HUES64 (cell line): ENCODE results near the gene STK10.

ENCODE experiments used
- H3K27ac ChIP-seq: 2 replicates; pipeline ENCODE4 v1.7.0; 2013; ENCODE audit warnings: low read depth, low read length, inconsistent platforms
- H3K27me3 ChIP-seq: 2 replicates; pipeline ENCODE4 v1.6.1; 2013; ENCODE audit warnings: mild to moderate bottlenecking, low read length; ENCODE audit not compliant: insufficient read depth
- H3K36me3 ChIP-seq: 2 replicates; pipeline ENCODE4 v1.6.1; 2013; ENCODE audit warnings: mild to moderate bottlenecking, low read length; ENCODE audit not compliant: insufficient read depth
- H3K4me1 ChIP-seq: 2 replicates; pipeline ENCODE4 v1.6.1; 2013; ENCODE audit warnings: mild to moderate bottlenecking, low read length, moderate library complexity; ENCODE audit not compliant: insufficient read depth
- H3K4me3 ChIP-seq: 2 replicates; pipeline ENCODE4 v1.5.1; 2013; ENCODE audit warnings: mild to moderate bottlenecking, low read length, moderate library complexity
- H3K9ac ChIP-seq: 2 replicates; pipeline ENCODE4 v1.6.1; 2013; ENCODE audit warnings: mild to moderate bottlenecking, low read depth, low read length
- H3K9me3 ChIP-seq: 2 replicates; pipeline ENCODE4 v1.6.1; 2013; ENCODE audit warnings: low read depth, low read length; ENCODE audit not compliant: insufficient read depth
- WGBS: fragments of 150-250, 120-280 bp; methylation state at CpG from one replicate; pipeline ENCODE4 v1.1.7; 2013; ENCODE audit warnings: missing lambda C conversion rate; 5-methylcytosine and 5-hydroxymethylcytosine counted together

Gene STK10

GRCh38 chr5:172079876-172080275 is 108.1 kb downstream of the STK10 start:
- Histone ChIP-seq H3K9me3 (no peaks in the 10 kb centered on the region), H3K9ac (no peak overlapping the region), H3K4me1 (peaks cover 6% of the 10 kb centered on the region; the same call in 1 of the 2 replicates), H3K4me3 (no peak overlapping the region), H3K27me3 (no peaks in the 10 kb centered on the region), H3K36me3 (peaks cover 10% of the 10 kb centered on the region), H3K27ac (no peak overlapping the region)
- 93% methylated on average over 4 of the region's 4 CpGs for WGBS

GRCh38 chr5:172078726-172079345 is 109.2 kb downstream of the STK10 start:
- H3K9ac ChIP-seq, result no peak overlapping the region
- no peak overlapping the region for H3K4me3 ChIP-seq
- H3K27ac ChIP-seq, result no peak overlapping the region
- no peaks in the 10 kb centered on the region for H3K27me3 ChIP-seq
- H3K36me3 ChIP-seq, result peaks cover 10% of the 10 kb centered on the region
- WGBS, result 86% methylated on average over 8 of the region's 8 CpGs
- peaks cover 6% of the 10 kb centered on the region; the same call in 1 of the 2 replicates for H3K4me1 ChIP-seq
- no peaks in the 10 kb centered on the region for H3K9me3 ChIP-seq

- 86% methylated on average over 8 of the region's 9 CpGs for WGBS
- Histone ChIP-seq H3K9ac (no peak overlapping the region), H3K36me3 (peaks cover 9% of the 10 kb centered on the region), H3K4me3 (no peak overlapping the region), H3K27ac (no peak overlapping the region), H3K9me3 (no peaks in the 10 kb centered on the region), H3K4me1 (peaks cover 6% of the 10 kb centered on the region; the same call in 1 of the 2 replicates), H3K27me3 (no peaks in the 10 kb centered on the region)
Observed at GRCh38 chr5:172077664-172078425, 110.2 kb downstream of the STK10 start.

- peaks cover 6% of the 10 kb centered on the region; the same call in 1 of the 2 replicates for H3K4me1 ChIP-seq
- no peak overlapping the region for H3K4me3 ChIP-seq
- H3K27me3 ChIP-seq, result no peaks in the 10 kb centered on the region
- no peaks in the 10 kb centered on the region for H3K9me3 ChIP-seq
- H3K27ac ChIP-seq, result no peak overlapping the region
- H3K36me3 ChIP-seq, result peaks cover 4% of the 10 kb centered on the region
- H3K9ac ChIP-seq, result no peak overlapping the region
- WGBS, result 46% methylated on average over 10 of the region's 10 CpGs
Observed at GRCh38 chr5:172076761-172077244, 111.2 kb downstream of the STK10 start.

GRCh38 chr5:172075656-172076055 is 112.4 kb downstream of the STK10 start:
- WGBS, result 96% methylated on average over 1 of the region's 4 CpGs
- Histone ChIP-seq H3K9ac (no peak overlapping the region), H3K27me3 (no peaks in the 10 kb centered on the region), H3K36me3 (peaks cover 4% of the 10 kb centered on the region), H3K4me1 (peaks cover 12% of the 10 kb centered on the region; the same call in 1 of the 2 replicates), H3K27ac (no peak overlapping the region), H3K9me3 (no peaks in the 10 kb centered on the region), H3K4me3 (no peak overlapping the region)

GRCh38 chr5:172074896-172075295 is 113.1 kb downstream of the STK10 start:
- Histone ChIP-seq H3K9me3 (no peaks in the 10 kb centered on the region), H3K36me3 (peaks cover 4% of the 10 kb centered on the region; the same call in 1 of the 2 replicates), H3K9ac (no peak overlapping the region), H3K27me3 (no peaks in the 10 kb centered on the region), H3K4me3 (no peak overlapping the region), H3K27ac (no peak overlapping the region), H3K4me1 (peaks cover 12% of the 10 kb centered on the region; the same call in 1 of the 2 replicates)
- 88% methylated on average over 3 of the region's 3 CpGs for WGBS

GRCh38 chr5:172071309-172071875 is 116.6 kb downstream of the STK10 start:
- H3K27ac ChIP-seq, result no peak overlapping the region
- no peak overlapping the region for H3K4me3 ChIP-seq
- no peaks in the 10 kb centered on the region for H3K9me3 ChIP-seq
- H3K4me1 ChIP-seq, result peaks cover 6% of the 10 kb centered on the region; the same call in 1 of the 2 replicates
- WGBS, result 69% methylated on average over 3 of the region's 3 CpGs
- H3K36me3 ChIP-seq, result peaks cover 4% of the 10 kb centered on the region; the same call in 1 of the 2 replicates
- H3K9ac ChIP-seq, result no peak overlapping the region
- no peaks in the 10 kb centered on the region for H3K27me3 ChIP-seq

GRCh38 chr5:172065431-172066065 is 122.5 kb downstream of the STK10 start:
- Histone ChIP-seq H3K9ac (no peak overlapping the region), H3K4me1 (no peaks in the 10 kb centered on the region), H3K27me3 (no peaks in the 10 kb centered on the region), H3K4me3 (no peak overlapping the region), H3K27ac (no peak overlapping the region), H3K36me3 (peaks cover 4% of the 10 kb centered on the region; the same call in 1 of the 2 replicates), H3K9me3 (no peaks in the 10 kb centered on the region)
- WGBS, result 93% methylated on average over 7 of the region's 7 CpGs

GRCh38 chr5:172064766-172065165 is 123.3 kb downstream of the STK10 start:
- Histone ChIP-seq H3K9ac (no peak overlapping the region), H3K4me3 (no peak overlapping the region), H3K27me3 (no peaks in the 10 kb centered on the region), H3K36me3 (peaks cover 6% of the 10 kb centered on the region; the same call in 1 of the 2 replicates), H3K9me3 (no peaks in the 10 kb centered on the region), H3K27ac (no peak overlapping the region), H3K4me1 (no peaks in the 10 kb centered on the region)
- WGBS, result 92% methylated on average over 9 of the region's 9 CpGs

GRCh38 chr5:172064358-172064757 is 123.7 kb downstream of the STK10 start:
- Histone ChIP-seq H3K4me3 (no peak overlapping the region), H3K9me3 (no peaks in the 10 kb centered on the region), H3K27me3 (no peaks in the 10 kb centered on the region), H3K9ac (no peak overlapping the region), H3K4me1 (no peaks in the 10 kb centered on the region), H3K36me3 (peaks cover 6% of the 10 kb centered on the region; the same call in 1 of the 2 replicates), H3K27ac (no peak overlapping the region)
- 92% methylated on average over 5 of the region's 5 CpGs for WGBS
